ENCODE data around the gene IRS1. TPM values are rescaled to one million over a fixed set of nuclear protein-coding genes. Genes with fewer than 3 reads are reported as not detected.

IRS1 gene
- polyA plus RNA-seq, 1 donor (not counting 4 experiments of a cell fraction or from before 2014, with no cell fraction given): 11.2 TPM

DNA sequence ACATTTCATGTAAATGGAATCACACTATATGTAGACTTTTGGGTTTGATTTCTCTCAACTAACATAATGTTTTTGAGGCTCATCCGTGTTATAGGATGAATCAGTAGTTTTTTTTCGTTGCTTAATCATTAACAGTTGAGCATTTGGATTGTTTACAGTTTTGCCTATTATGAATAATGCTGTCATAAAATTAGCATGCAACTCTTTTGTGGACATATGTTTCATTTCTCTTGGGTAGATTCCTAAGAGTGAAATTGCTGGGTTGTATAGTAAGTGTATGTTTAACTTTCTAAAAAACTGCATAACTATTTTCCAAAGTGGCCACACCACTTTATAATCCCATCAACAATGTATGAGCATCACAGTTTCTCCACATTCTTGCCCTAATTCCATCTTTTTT is 28.6 kb upstream of the IRS1 start:
- Histone ChIP-seq H2AFZ (ENCODE audit: control insufficient read depth, low read length) (no peak overlapping the region), H3K79me2 (ENCODE audit: control insufficient read depth, insufficient read depth, low read length) (no peaks in the 10 kb centered on the region), H3K9ac (ENCODE audit: control insufficient read depth, extremely low read depth, insufficient read depth, low read length) (no peak overlapping the region), H4K20me1 (ENCODE audit: control insufficient read depth, extremely low read depth, insufficient read depth, low read length) (no peaks in the 10 kb centered on the region), H3K27ac (ENCODE audit: control insufficient read depth, insufficient read depth, low read length) (no peak overlapping the region), H3K27me3 (ENCODE audit: control insufficient read depth, extremely low read depth, insufficient read depth, low read length) (no peaks in the 10 kb centered on the region), H3K36me3 (ENCODE audit: control insufficient read depth in 2 of 2, extremely low read depth in 1 of 2, insufficient read depth in 2 of 2, low read length in 2 of 2) (no peaks in the 10 kb centered on the region), H3K9me1 (ENCODE audit: control insufficient read depth, extremely low read depth, insufficient read depth, low read length) (no peaks in the 10 kb centered on the region), H3K9me3 (ENCODE audit: control insufficient read depth, low read depth, low read length) (no peaks in the 10 kb centered on the region), H3K4me1 (ENCODE audit: control insufficient read depth, extremely low read depth, insufficient read depth, low read length) (no peaks in the 10 kb centered on the region), H3K4me3 (ENCODE audit: control insufficient read depth in 2 of 3, extremely low read depth in 1 of 3, insufficient read depth in 2 of 3, low read depth in 1 of 3, low read length in 3 of 3) (no peak overlapping the region), H3K4me2 (ENCODE audit: control insufficient read depth, extremely low read depth, insufficient read depth, low read depth, low read length) (no peak overlapping the region)
- no peak for TF ChIP-seq EZH2 (IDR thresholded peaks at IDR 0.05; ENCODE audit: low read length)
- TF ChIP-seq, protein P1, sequence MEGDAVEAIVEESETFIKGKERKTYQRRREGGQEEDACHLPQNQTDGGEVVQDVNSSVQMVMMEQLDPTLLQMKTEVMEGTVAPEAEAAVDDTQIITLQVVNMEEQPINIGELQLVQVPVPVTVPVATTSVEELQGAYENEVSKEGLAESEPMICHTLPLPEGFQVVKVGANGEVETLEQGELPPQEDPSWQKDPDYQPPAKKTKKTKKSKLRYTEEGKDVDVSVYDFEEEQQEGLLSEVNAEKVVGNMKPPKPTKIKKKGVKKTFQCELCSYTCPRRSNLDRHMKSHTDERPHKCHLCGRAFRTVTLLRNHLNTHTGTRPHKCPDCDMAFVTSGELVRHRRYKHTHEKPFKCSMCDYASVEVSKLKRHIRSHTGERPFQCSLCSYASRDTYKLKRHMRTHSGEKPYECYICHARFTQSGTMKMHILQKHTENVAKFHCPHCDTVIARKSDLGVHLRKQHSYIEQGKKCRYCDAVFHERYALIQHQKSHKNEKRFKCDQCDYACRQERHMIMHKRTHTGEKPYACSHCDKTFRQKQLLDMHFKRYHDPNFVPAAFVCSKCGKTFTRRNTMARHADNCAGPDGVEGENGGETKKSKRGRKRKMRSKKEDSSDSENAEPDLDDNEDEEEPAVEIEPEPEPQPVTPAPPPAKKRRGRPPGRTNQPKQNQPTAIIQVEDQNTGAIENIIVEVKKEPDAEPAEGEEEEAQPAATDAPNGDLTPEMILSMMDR (optimal IDR thresholded peaks at IDR 0.05 in 1 of 3, IDR thresholded peaks at IDR 0.05 in 1 of 3, conservative IDR thresholded peaks at IDR 0.05 in 1 of 3; ENCODE audit: extremely low read depth in 1 of 3, insufficient read depth in 2 of 3, low read length in 3 of 3): no peak
- dilution Hi-C loops (cut with MboI; ENCODE audit: extremely low pct_ligation_motif_present, low sequenced_read_pairs): no loop called here
- FAIRE-seq (no peak), DNase-seq (ENCODE audit: low read depth, low spot score) (no peak)

DNA sequence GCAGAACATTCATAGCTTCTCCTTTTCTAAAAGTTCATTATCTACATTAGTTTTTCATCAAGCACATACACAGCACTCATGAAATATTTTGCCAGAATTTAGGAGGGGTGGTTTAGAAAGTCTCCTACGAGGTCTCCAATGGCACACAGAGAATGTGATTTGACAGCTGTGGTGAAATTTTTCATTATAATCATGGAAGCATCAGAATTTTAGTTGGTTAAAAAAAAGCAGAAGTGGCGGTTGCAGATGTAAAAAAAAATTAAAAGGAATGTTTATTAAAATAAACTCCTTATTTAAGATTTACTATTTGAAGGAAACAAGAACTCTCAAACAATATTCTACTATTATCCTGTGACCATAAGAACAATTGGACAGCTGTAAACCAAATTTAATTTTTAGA is 25.4 kb upstream of the IRS1 start:
- dilution Hi-C loops (cut with MboI; ENCODE audit: extremely low pct_ligation_motif_present, low sequenced_read_pairs): no loop called here
- DNase-seq (ENCODE audit: low read depth, low spot score) (no peak), FAIRE-seq (no peak)
- no peak overlapping the region for H2AFZ ChIP-seq (ENCODE audit: control insufficient read depth, low read length)
- H3K4me3 ChIP-seq (ENCODE audit: control insufficient read depth in 2 of 3, extremely low read depth in 1 of 3, insufficient read depth in 2 of 3, low read depth in 1 of 3, low read length in 3 of 3): no peak overlapping the region
- H3K4me1 ChIP-seq (ENCODE audit: control insufficient read depth, extremely low read depth, insufficient read depth, low read length): no peaks in the 10 kb centered on the region
- H3K9ac ChIP-seq (ENCODE audit: control insufficient read depth, extremely low read depth, insufficient read depth, low read length): no peak overlapping the region
- no peaks in the 10 kb centered on the region for H3K27me3 ChIP-seq (ENCODE audit: control insufficient read depth, extremely low read depth, insufficient read depth, low read length)
- H3K27ac ChIP-seq (ENCODE audit: control insufficient read depth, insufficient read depth, low read length): no peak overlapping the region
- H4K20me1 ChIP-seq (ENCODE audit: control insufficient read depth, extremely low read depth, insufficient read depth, low read length): no peaks in the 10 kb centered on the region
- no peaks in the 10 kb centered on the region for H3K9me1 ChIP-seq (ENCODE audit: control insufficient read depth, extremely low read depth, insufficient read depth, low read length)
- no peaks in the 10 kb centered on the region for H3K79me2 ChIP-seq (ENCODE audit: control insufficient read depth, insufficient read depth, low read length)
- H3K9me3 ChIP-seq (ENCODE audit: control insufficient read depth, low read depth, low read length): no peaks in the 10 kb centered on the region
- H3K36me3 ChIP-seq (ENCODE audit: control insufficient read depth in 2 of 2, extremely low read depth in 1 of 2, insufficient read depth in 2 of 2, low read length in 2 of 2): no peaks in the 10 kb centered on the region
- TF ChIP-seq, protein P1 (optimal IDR thresholded peaks at IDR 0.05 in 1 of 3, IDR thresholded peaks at IDR 0.05 in 1 of 3, conservative IDR thresholded peaks at IDR 0.05 in 1 of 3; ENCODE audit: extremely low read depth in 1 of 3, insufficient read depth in 2 of 3, low read length in 3 of 3): no peak
- no peak for TF ChIP-seq EZH2 (IDR thresholded peaks at IDR 0.05; ENCODE audit: low read length)
- no peak overlapping the region for H3K4me2 ChIP-seq (ENCODE audit: control insufficient read depth, extremely low read depth, insufficient read depth, low read depth, low read length)

Measured in keratinocyte (primary cell).